ENCODE results near the gene EVX1. TPM values are rescaled to one million over a fixed set of nuclear protein-coding genes. Genes with fewer than 3 reads are reported as not detected.

Gene EVX1
- total RNA-seq, 1 donor from 2014 or later, result 0.41 TPM

DNA sequence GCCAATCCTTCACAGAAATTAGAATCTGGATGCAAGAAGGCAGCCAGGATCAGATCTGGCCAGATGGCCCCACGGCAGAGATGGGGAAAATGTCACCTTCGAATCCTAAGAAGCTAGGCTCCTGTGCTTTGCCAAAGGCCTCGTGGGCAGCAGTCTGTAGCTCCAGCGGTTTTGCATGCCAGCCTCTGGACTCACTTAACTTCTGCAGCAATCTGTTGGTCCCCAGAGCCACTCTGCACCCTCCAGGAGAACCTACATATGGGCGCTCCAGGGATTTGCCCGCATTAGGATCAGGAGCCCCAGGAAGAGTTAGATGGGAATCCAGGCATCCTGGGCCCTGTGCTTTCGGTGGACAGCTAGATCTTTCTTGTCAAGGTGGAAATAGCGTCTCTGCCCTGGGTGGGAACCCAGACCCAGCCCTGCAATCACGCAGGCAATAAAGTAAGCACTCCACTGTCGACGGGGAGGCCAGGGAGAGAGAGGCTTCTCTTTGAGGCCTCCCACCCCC lies 32.6 kb upstream of the EVX1 start:
- Mint-ChIP-seq H3K9me3 (no peaks in the 10 kb centered on the region), H3K27me3 (peaks cover 99% of the 10 kb centered on the region), H3K4me1 (ENCODE audit: unreplicated experiment) (peaks cover 10% of the 10 kb centered on the region), H3K27ac (no peak overlapping the region), H3K36me3 (no peaks in the 10 kb centered on the region), H3K4me3 (peak overlapping the region; percentile 78)
- TF ChIP-seq, protein P1, sequence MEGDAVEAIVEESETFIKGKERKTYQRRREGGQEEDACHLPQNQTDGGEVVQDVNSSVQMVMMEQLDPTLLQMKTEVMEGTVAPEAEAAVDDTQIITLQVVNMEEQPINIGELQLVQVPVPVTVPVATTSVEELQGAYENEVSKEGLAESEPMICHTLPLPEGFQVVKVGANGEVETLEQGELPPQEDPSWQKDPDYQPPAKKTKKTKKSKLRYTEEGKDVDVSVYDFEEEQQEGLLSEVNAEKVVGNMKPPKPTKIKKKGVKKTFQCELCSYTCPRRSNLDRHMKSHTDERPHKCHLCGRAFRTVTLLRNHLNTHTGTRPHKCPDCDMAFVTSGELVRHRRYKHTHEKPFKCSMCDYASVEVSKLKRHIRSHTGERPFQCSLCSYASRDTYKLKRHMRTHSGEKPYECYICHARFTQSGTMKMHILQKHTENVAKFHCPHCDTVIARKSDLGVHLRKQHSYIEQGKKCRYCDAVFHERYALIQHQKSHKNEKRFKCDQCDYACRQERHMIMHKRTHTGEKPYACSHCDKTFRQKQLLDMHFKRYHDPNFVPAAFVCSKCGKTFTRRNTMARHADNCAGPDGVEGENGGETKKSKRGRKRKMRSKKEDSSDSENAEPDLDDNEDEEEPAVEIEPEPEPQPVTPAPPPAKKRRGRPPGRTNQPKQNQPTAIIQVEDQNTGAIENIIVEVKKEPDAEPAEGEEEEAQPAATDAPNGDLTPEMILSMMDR (conservative IDR thresholded peaks at IDR 0.05), result no peak
- DNase-seq (ENCODE audit: extremely low spot score, unreplicated experiment), result no peak

DNA sequence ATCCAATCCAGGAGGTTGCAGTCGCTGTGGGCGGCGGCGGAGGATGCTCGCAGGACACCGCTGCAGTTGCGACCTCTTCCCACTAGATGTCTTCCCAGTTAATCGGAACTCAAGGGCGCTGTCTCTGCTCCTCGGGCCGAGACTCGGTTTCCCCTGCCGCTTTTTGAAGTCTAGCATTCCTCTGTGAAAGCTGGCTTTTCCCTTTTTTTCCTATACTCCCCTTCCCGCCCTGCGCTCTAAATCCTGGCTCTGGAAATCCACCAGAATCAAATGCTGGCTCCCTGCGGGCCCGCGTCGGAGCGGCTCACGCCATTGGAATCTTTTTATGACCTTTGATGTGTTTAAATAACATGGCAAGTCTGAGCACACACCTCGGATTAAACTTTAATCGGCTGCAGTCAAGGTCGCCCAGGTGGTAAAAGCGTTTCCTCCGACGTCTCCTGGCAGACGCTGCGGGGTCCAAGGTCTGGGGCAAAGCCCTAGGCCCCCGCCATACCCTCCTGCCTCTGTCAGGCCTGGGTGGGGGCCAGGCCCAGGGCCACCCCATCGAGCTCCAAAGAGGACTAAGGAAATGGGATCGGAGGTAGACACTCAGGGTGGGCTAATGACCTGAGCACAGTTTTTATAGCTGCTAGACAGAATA lies 32.0 kb upstream of the EVX1 start:
- peaks cover 10% of the 10 kb centered on the region for H3K4me1 Mint-ChIP-seq (ENCODE audit: unreplicated experiment)
- peak overlapping the region; percentile 78 for H3K4me3 Mint-ChIP-seq
- H3K9me3 Mint-ChIP-seq, result no peaks in the 10 kb centered on the region
- DNase-seq (ENCODE audit: extremely low spot score, unreplicated experiment), result no peak
- TF ChIP-seq, protein P1 (conservative IDR thresholded peaks at IDR 0.05), result peak; percentile 84
- no peak overlapping the region for H3K27ac Mint-ChIP-seq
- H3K27me3 Mint-ChIP-seq, result peaks cover 99% of the 10 kb centered on the region
- H3K36me3 Mint-ChIP-seq, result no peaks in the 10 kb centered on the region

DNA sequence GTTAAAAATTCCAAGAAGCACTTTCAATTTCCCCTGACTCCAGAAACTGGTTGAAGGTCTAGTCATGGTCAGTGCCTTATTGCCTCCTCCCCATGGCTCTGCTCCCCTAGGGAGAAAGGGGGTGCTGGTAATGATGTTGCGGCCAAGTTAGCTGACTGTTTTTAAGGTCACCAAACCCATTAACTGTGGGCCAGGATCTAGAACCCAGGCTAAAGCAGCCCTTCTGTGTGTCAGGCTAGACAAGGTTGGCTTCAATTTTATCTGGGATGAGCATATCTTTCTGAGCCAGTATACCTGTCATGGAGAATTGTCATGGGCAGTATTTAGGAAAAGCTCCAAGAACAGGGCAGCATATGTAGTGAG lies 31.5 kb upstream of the EVX1 start:
- Mint-ChIP-seq H3K9me3 (no peaks in the 10 kb centered on the region), H3K27ac (no peak overlapping the region), H3K4me3 (no peak overlapping the region), H3K36me3 (no peaks in the 10 kb centered on the region), H3K4me1 (ENCODE audit: unreplicated experiment) (peaks cover 6% of the 10 kb centered on the region), H3K27me3 (peaks cover 99% of the 10 kb centered on the region)
- TF ChIP-seq, protein P1 (conservative IDR thresholded peaks at IDR 0.05), result no peak
- DNase-seq (ENCODE audit: extremely low spot score, unreplicated experiment), result no peak

DNA sequence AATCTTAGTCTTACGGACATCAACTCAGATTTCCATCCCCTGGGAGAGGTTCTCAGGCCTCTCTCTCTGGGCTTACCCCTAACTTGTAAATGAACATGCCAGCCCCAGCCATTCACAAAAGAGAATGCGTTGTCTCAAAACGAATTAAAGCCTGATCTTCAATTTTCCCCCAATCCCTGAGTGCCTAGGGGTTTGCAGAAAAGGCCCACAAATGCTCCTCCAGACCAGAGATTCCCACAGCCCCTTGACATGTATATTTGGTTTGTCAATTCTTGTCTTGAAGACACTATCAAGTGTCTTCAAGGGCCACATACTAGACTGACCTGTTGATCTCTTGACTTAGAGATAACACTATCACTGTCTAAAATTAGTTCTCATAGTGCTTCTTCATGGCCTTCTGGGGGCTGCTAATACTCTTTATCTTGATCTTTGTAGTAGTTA lies 30.8 kb upstream of the EVX1 start:
- peaks cover 6% of the 10 kb centered on the region for H3K4me1 Mint-ChIP-seq (ENCODE audit: unreplicated experiment)
- H3K4me3 Mint-ChIP-seq, result no peak overlapping the region
- no peaks in the 10 kb centered on the region for H3K36me3 Mint-ChIP-seq
- H3K27ac Mint-ChIP-seq, result no peak overlapping the region
- DNase-seq (ENCODE audit: extremely low spot score, unreplicated experiment), result no peak
- TF ChIP-seq, protein P1 (conservative IDR thresholded peaks at IDR 0.05), result no peak
- no peaks in the 10 kb centered on the region for H3K9me3 Mint-ChIP-seq
- H3K27me3 Mint-ChIP-seq, result peaks cover 99% of the 10 kb centered on the region

DNA sequence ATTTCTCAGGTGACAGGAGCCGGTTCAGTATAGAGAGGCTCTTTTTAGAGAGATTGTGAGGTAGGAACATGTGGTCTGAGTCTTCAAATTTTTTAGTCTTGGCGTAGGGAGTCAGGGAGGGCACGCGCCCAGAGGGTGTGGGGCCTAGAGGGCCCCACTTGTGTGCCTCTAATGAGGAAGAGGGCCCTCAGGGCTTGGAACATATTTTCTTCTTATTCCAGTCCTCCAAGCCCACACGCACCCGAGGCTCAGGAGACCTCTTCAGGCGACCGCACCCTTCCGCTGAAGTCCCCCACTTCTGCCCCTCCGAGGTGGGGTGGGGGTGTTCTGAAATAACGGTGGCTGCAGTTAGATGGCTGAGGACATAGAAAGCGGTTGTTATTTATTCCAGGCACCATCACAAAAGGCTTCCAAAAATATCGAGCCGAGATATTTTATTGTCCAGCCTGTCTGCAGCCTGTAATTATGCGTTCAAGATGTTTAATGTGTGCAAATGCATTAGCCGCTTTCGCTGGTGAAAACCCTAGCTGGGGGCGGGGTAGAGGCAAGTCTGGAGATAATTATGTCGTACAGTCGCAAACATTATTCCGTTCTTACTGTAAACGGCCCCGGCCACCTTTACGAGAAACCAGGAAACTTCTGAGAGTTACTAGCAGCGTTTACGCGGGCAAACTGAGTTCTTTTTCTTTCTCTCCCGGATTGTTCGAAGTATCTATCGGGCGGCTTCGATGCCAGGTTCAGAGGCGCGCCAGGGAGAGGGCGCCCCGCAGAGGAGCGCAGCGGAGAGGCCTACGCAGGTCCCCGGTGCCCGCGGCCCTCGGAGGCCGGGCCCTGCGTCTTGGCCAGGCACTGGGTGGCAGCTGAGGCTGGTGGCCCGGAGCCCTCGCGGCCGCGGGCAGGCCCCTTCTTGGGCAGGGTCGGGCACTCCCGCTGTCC lies 29.8 kb upstream of the EVX1 start:
- H3K4me3 Mint-ChIP-seq, result peak overlapping the region; percentile 54

More for the DNA sequence above, 29.8 kb upstream of the EVX1 start:
- TF ChIP-seq, protein P1 (conservative IDR thresholded peaks at IDR 0.05), result no peak
- H3K4me1 Mint-ChIP-seq (ENCODE audit: unreplicated experiment), result peaks cover 6% of the 10 kb centered on the region
- H3K36me3 Mint-ChIP-seq, result no peaks in the 10 kb centered on the region
- DNase-seq (ENCODE audit: extremely low spot score, unreplicated experiment), result no peak
- peaks cover 99% of the 10 kb centered on the region for H3K27me3 Mint-ChIP-seq
- H3K27ac Mint-ChIP-seq, result no peak overlapping the region
- H3K9me3 Mint-ChIP-seq, result no peaks in the 10 kb centered on the region
